NT2/D1 (cell line): ENCODE results near the gene NPAS2.

Experiments
- YY1 ChIP-seq: IDR thresholded peaks from 2 replicates; pipeline ENCODE4 v1.6.1; 2011; ENCODE audit not compliant: insufficient read length, insufficient read depth
- ZNF274 ChIP-seq: IDR thresholded peaks from 2 replicates; pipeline ENCODE4 v1.6.1; 2011; ENCODE audit warnings: mild to moderate bottlenecking, low read depth, low read length

GRCh38 chr2:101004620-101005325 is 184.8 kb downstream of the NPAS2 start:
- no peak for TF ChIP-seq ZNF274
- TF ChIP-seq YY1: no peak
